T-helper 1 cell treated with Interleukin-12 subunit alpha and Interleukin-12 subunit beta and Interleukin-4 antibody, amounts not matched to agents 30 ng/mL and 1 ng/mL, for 36 hours (primary cell): Measurements from ENCODE around the gene TP53I3. TPM values are rescaled to one million over a fixed set of nuclear protein-coding genes. Genes with fewer than 3 reads are reported as not detected.

Source experiments
- total RNA-seq: library from RNA; stranded (reverse); gene quantifications from 2 replicates; pipeline ENCODE4 v1.2.3, GENCODE V29; 2022

TP53I3 gene
- total RNA-seq, 1 donor from 2014 or later, result 0.91 TPM

Other genes with a start within 250 kb of the TP53I3 start
- 27.6 and 28.8 TPM in 2 replicates for gene ATAD2B, start 157.7 kb downstream of the TP53I3 start, total RNA-seq
- 9.7 and 11.6 TPM in 2 replicates for gene UBXN2A, start 144.4 kb downstream of the TP53I3 start, total RNA-seq
- 0.07 and 0.44 TPM in 2 replicates for gene MFSD2B, start 74.7 kb downstream of the TP53I3 start, total RNA-seq
- 19.9 and 20.2 TPM in 2 replicates for gene WDCP, start 37.4 kb downstream of the TP53I3 start, total RNA-seq
- 0.66 and 1.4 TPM in 2 replicates for gene FKBP1B, start 35.1 kb downstream of the TP53I3 start, total RNA-seq
- 90.9 and 94.3 TPM in 2 replicates for gene SF3B6, start 8.5 kb downstream of the TP53I3 start, total RNA-seq
- gene PFN4, start 38.5 kb upstream of the TP53I3 start, total RNA-seq, result 0.29 TPM in 1 of 2 replicates, not detected in the other
- gene FAM228B, start 38.6 kb upstream of the TP53I3 start, total RNA-seq, result 7.8 and 10.1 TPM in 2 replicates
- not detected in 2 replicates for gene FAM228A, start 90.2 kb upstream of the TP53I3 start, total RNA-seq